GM23248 (cell line): Measurements from ENCODE around the gene SSH3. TPM values are rescaled to one million over a fixed set of nuclear protein-coding genes. Genes with fewer than 3 reads are reported as not detected.

ENCODE experiments used
- DNase-seq: peaks from one replicate; pipeline ENCODE4 v3.0.0-alpha.2; 2015
- H2AFZ ChIP-seq: fragments of 200-600 bp; sonication (generic); 2 replicates; pipeline ENCODE4 v1.6.1; 2016; ENCODE audit warnings: antibody characterized with exemption
- H3F3A ChIP-seq: fragments of 200-600 bp; sonication (generic); 2 replicates; pipeline ENCODE4 v1.6.1; 2016; ENCODE audit warnings: mild to moderate bottlenecking, antibody characterized with exemption, mixed run types; ENCODE audit not compliant: insufficient read depth
- H3K27ac ChIP-seq: fragments of 200-600 bp; sonication (generic); 2 replicates; pipeline ENCODE4 v1.5.1; 2016; ENCODE audit warnings: mild to moderate bottlenecking
- H3K27me3 ChIP-seq: fragments of 200-600 bp; sonication (generic); replicated peaks from 2 replicates; pipeline ENCODE4 v1.6.1; 2016; ENCODE audit warnings: mild to moderate bottlenecking; ENCODE audit not compliant: insufficient read depth
- H3K36me3 ChIP-seq: fragments of 200-600 bp; sonication (generic); 2 replicates; pipeline ENCODE4 v1.6.1; 2016; ENCODE audit warnings: low read depth, mild to moderate bottlenecking
- H3K4me1 ChIP-seq: fragments of 200-600 bp; sonication (generic); 2 replicates; pipeline ENCODE4 v1.6.1; 2016; ENCODE audit warnings: mild to moderate bottlenecking; ENCODE audit not compliant: insufficient read depth
- H3K4me2 ChIP-seq: fragments of 200-600 bp; sonication (generic); one replicate; pipeline ENCODE4 v1.6.1; 2016; ENCODE audit warnings: mild to moderate bottlenecking; ENCODE audit not compliant: unreplicated experiment
- H3K4me3 ChIP-seq: fragments of 200-600 bp; sonication (generic); 2 replicates; pipeline ENCODE4 v1.5.1; 2016; ENCODE audit warnings: mild to moderate bottlenecking
- H3K79me2 ChIP-seq: fragments of 200-600 bp; sonication (generic); 2 replicates; pipeline ENCODE4 v1.6.1; 2016; ENCODE audit warnings: mild to moderate bottlenecking; ENCODE audit not compliant: insufficient read depth
- H3K9ac ChIP-seq: fragments of 200-600 bp; sonication (generic); 2 replicates; pipeline ENCODE4 v1.6.1; 2016; ENCODE audit warnings: mild to moderate bottlenecking
- H3K9me2 ChIP-seq: fragments of 200-600 bp; sonication (generic); 2 replicates; pipeline ENCODE4 v1.6.1; 2016; ENCODE audit warnings: mixed run types, mild to moderate bottlenecking, moderate library complexity; ENCODE audit not compliant: insufficient read depth
- H3K9me3 ChIP-seq: fragments of 200-600 bp; sonication (generic); one replicate; pipeline ENCODE4 v1.6.1; 2017; ENCODE audit warnings: low read depth
- H4K20me1 ChIP-seq: fragments of 200-600 bp; sonication (generic); 2 replicates; pipeline ENCODE4 v1.6.0; 2016; ENCODE audit not compliant: insufficient read depth
- EZH2 ChIP-seq: fragments of 200-600 bp; sonication (generic); IDR thresholded peaks from 2 replicates; pipeline ENCODE4 v1.6.1; 2018; ENCODE audit warnings: antibody characterized with exemption, mild to moderate bottlenecking; ENCODE audit not compliant: insufficient read depth, poor library complexity, severe bottlenecking
- EZH2phosphoT487 ChIP-seq: fragments of 200-600 bp; sonication (generic); IDR thresholded peaks from 2 replicates; pipeline ENCODE4 v1.6.1; 2018; ENCODE audit warnings: antibody characterized with exemption, moderate library complexity, mild to moderate bottlenecking, low read depth; ENCODE audit not compliant: insufficient read depth
- WGBS, 2 experiments: methylation state at CpG; one replicate each; pipeline ENCODE4 v1.1.6; 2015 to 2017; ENCODE audit warnings: low lambda C conversion rate in 2 of 2, low coverage in 1 of 2; ENCODE audit errors: missing lambda C conversion rate in 2 of 2; 5-methylcytosine and 5-hydroxymethylcytosine counted together
- in situ Hi-C: fragments of 300-500 bp; cut with MboI; formaldehyde crosslinking; loops from 2 replicates; pipeline ENCODE4 v1.15.0; 2020
- polyA plus RNA-seq: library from polyadenylated mRNA; unstranded; fragments of >200 nt; fragmentation: Nextera tagmentation; extraction: Ambion mirVana; gene quantifications from 2 replicates; pipeline ENCODE4 v1.2.1, GENCODE V29; 2016
- total RNA-seq: library from RNA; depleted of rRNA; stranded (reverse); fragments of >200 nt; shearing (Covaris generic); gene quantifications from 2 replicates; pipeline ENCODE4 v1.2.3, GENCODE V29; 2014

The SSH3 gene
- total and polyA plus RNA-seq, 2 experiments from 2014 or later: 20.1 to 26.4 TPM

DNA sequence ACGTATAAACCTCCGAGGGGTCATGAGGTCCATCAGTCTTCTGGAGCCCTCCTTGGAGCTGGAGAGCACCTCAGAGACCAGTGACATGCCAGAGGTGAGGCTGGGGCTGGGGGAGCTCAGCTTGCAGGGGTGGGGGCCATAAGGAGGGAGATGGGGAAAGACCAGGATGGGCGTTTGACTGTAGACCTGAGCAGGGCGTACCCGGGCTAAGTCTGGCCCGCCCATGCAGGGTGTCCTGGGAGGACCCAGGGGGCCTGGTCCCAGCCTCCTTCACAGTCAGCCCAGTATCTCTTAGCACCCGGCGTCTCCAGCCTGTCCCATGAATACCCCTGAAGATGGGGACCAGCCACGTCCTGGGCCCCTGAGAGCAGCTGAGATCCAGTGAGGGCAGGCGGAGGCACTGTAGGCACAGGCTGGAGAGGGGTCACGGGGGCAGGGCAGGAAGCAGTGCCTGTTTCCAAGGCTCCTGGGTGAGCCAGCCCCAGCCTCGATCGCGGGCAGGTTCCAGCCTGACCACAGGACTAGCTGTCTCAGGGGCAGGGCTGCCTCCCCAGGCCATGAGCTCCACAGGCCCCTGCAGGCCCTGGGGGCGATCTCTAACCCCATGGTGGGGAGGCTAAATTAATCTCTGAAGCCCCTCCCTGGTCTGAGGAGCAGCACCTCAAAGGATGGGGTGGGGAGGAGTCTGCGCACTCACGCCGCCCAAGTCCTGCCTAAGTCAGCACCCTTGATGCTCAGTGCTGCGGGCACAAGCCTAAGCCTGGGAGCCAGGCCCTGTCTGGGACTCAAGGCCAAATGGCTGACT lies 7.1 kb downstream of the SSH3 start:
- no peak overlapping the region for H3K4me2 ChIP-seq
- H3F3A ChIP-seq: no peaks in the 10 kb centered on the region
- in situ Hi-C loops: no loop called here
- H3K9ac ChIP-seq: no peak overlapping the region
- H3K27me3 ChIP-seq: no peaks in the 10 kb centered on the region
- DNase-seq: no peak
- TF ChIP-seq EZH2phosphoT487: no peak
- no peak for TF ChIP-seq EZH2
- no peaks in the 10 kb centered on the region for H4K20me1 ChIP-seq
- no peaks in the 10 kb centered on the region for H3K79me2 ChIP-seq
- WGBS, 2 experiments: 89 to 91% methylated on average over 13 to 18 of the region's 19 CpGs
- no peak overlapping the region for H2AFZ ChIP-seq
- H3K9me2 ChIP-seq: no peaks in the 10 kb centered on the region
- no peaks in the 10 kb centered on the region for H3K36me3 ChIP-seq
- H3K27ac ChIP-seq: no peak overlapping the region
- H3K4me3 ChIP-seq: no peak overlapping the region
- H3K4me1 ChIP-seq: no peaks in the 10 kb centered on the region
- H3K9me3 ChIP-seq: no peaks in the 10 kb centered on the region

DNA sequence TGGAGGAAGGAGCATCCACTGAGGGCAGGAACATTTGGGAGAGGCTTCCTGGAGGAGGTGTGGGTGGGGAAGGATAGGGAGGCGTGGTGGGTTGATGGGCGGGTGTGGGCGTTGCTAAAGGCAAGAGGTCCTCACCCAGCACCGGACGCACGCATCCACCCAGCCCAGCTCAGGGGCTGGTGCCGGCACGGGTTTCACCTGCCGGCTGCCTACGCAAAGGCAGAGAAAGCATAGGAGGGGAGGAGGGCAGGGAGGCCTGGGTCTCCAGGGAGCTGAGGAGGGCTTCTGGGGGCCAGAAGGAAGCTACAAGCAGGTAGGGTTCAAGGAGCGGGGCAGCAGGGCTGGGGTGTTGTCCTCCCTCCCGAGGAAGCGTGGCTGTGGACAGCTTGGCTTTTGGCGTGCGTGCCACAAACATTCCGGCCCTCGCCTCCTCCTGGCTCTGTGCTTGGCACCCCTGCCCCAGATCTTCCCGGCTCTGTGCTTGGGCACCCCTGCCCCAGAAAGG lies 7.8 kb downstream of the SSH3 start:
- H3K4me1 ChIP-seq: no peaks in the 10 kb centered on the region
- H3K36me3 ChIP-seq: no peaks in the 10 kb centered on the region
- no peak for DNase-seq
- in situ Hi-C loops: no loop called here
- H4K20me1 ChIP-seq: no peaks in the 10 kb centered on the region
- no peak overlapping the region for H2AFZ ChIP-seq
- no peaks in the 10 kb centered on the region for H3K9me2 ChIP-seq
- no peak overlapping the region for H3K9ac ChIP-seq
- H3K27ac ChIP-seq: no peak overlapping the region
- no peaks in the 10 kb centered on the region for H3K79me2 ChIP-seq
- no peak for TF ChIP-seq EZH2phosphoT487
- no peak for TF ChIP-seq EZH2
- no peaks in the 10 kb centered on the region for H3K9me3 ChIP-seq
- H3K4me2 ChIP-seq: no peak overlapping the region
- WGBS, 2 experiments: 89 to 92% methylated on average over 14 to 18 of the region's 18 CpGs
- no peaks in the 10 kb centered on the region for H3K27me3 ChIP-seq
- H3K4me3 ChIP-seq: no peak overlapping the region
- H3F3A ChIP-seq: no peaks in the 10 kb centered on the region

DNA sequence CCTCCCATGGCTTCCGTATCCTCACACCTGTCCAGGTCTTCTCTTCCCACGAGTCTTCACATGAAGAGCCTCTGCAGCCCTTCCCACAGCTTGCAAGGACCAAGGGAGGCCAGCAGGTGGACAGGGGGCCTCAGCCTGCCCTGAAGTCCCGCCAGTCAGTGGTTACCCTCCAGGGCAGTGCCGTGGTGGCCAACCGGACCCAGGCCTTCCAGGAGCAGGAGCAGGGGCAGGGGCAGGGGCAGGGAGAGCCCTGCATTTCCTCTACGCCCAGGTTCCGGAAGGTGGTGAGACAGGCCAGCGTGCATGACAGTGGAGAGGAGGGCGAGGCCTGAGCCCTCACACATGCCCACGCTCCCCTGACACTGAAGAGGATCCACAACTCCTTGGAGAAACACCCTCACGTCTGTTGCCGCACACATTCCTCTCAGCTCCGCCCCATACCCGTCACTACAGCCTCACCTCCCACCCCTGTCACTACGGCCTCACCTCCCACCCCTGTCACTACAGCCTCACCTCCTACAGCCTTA lies 8.3 kb downstream of the SSH3 start:
- Histone ChIP-seq H3K9ac (no peak overlapping the region), H3K27ac (no peak overlapping the region), H3K4me1 (no peaks in the 10 kb centered on the region), H3K4me2 (no peak overlapping the region), H4K20me1 (no peaks in the 10 kb centered on the region), H3K9me3 (no peaks in the 10 kb centered on the region), H3K9me2 (no peaks in the 10 kb centered on the region), H3K27me3 (no peaks in the 10 kb centered on the region), H2AFZ (no peak overlapping the region), H3K4me3 (no peak overlapping the region), H3K79me2 (no peaks in the 10 kb centered on the region), H3K36me3 (no peaks in the 10 kb centered on the region), H3F3A (no peaks in the 10 kb centered on the region)
- TF ChIP-seq EZH2phosphoT487 (no peak), EZH2 (no peak)
- in situ Hi-C loops: no loop called here
- DNase-seq: no peak
- 86 to 89% methylated on average over 12 to 15 of the region's 15 CpGs for WGBS, 2 experiments

DNA sequence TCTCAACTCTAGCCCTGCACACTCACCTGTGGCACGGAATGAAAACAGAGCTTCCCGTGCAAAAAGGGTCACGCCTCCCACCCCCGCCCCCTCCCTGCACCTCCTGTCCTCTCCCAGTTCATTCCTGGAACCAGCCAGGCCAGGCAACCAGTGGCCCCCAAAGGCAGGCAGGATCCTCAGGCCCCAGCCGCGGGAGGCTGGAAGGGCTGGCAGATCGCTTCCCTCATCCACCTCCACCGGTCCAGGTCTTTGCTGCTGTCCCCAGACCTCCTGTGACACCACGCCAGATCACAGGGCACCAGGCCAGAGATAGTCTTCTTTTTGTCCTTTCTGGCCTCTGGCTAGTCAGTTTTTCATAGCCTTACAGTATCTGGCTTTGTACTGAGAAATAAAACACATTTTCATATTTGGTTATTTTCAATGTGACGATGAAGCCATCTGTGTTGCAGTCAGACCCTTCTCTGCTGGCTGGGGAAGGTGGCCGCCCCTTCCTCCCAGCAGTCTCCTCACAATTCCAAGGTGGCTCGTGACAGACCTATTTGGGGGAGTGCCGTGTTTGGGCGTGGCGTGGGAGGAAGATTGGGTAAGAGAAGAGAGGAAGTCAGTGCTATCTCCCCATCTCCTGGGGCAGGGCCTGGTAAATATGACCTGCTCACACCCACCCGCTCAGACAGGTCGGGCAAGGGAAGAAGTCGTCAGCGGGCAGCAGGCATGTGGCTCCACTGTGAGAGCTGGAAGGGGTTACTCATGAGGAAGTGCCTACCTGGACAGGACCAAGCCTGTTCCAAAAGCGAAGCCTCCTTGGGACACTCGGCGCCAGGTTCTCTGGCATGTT lies 9.1 kb downstream of the SSH3 start:
- no peak overlapping the region for H3K27ac ChIP-seq
- H2AFZ ChIP-seq: no peak overlapping the region
- no peaks in the 10 kb centered on the region for H3F3A ChIP-seq
- no peak overlapping the region for H3K4me3 ChIP-seq
- no peaks in the 10 kb centered on the region for H3K36me3 ChIP-seq
- in situ Hi-C loops: no loop called here
- no peaks in the 10 kb centered on the region for H3K27me3 ChIP-seq
- H3K9me2 ChIP-seq: no peaks in the 10 kb centered on the region
- H3K79me2 ChIP-seq: no peaks in the 10 kb centered on the region
- no peaks in the 10 kb centered on the region for H3K4me1 ChIP-seq
- WGBS, 2 experiments: 77 to 79% methylated on average over 22 of the region's 22 CpGs
- H3K9ac ChIP-seq: no peak overlapping the region
- no peaks in the 10 kb centered on the region for H3K9me3 ChIP-seq
- no peak for DNase-seq
- no peaks in the 10 kb centered on the region for H4K20me1 ChIP-seq
- H3K4me2 ChIP-seq: no peak overlapping the region
- TF ChIP-seq EZH2phosphoT487 (no peak), EZH2 (no peak)
